Vagina (tissue), 2 donors: ENCODE results near the gene CDS2.

Experiments used
- CTCF ChIP-seq, 3 experiments: fragments of 450-650 bp in 2 of 3; fragments of 200-600 bp in 1 of 3; sonication (generic) in 1 of 3; IDR thresholded peaks; one replicate each; pipeline ENCODE4 v1.5.1; 2017 to 2019; ENCODE audit warnings: antibody characterized with exemption in 3 of 3, mild to moderate bottlenecking in 2 of 3, moderate library complexity in 2 of 3
- POLR2A ChIP-seq, 2 donors: fragments of 450-650 bp; IDR thresholded peaks; one replicate each; pipeline ENCODE4 v1.6.1; 2017; ENCODE audit warnings: antibody characterized with exemption in 2 of 2, mild to moderate bottlenecking in 2 of 2, moderate library complexity in 2 of 2

- TF ChIP-seq CTCF (IDR thresholded peaks at IDR 0.05) (no peak), POLR2A (IDR thresholded peaks at IDR 0.05) (no peak)
Observed at GRCh38 chr20:5170341-5170740, 43.5 kb downstream of the CDS2 start.
